ENCODE data around the gene CLCA2. TPM values are rescaled to one million over a fixed set of nuclear protein-coding genes. Genes with fewer than 3 reads are reported as not detected.
"Not testable (repeated sequence)": the region's sequence is repeated elsewhere in the genome, so short reads cannot be mapped to it uniquely, and the experiment has no call there.

The CLCA2 gene
- total and polyA plus RNA-seq, 4 experiments from 2014 or later = not detected

DNA sequence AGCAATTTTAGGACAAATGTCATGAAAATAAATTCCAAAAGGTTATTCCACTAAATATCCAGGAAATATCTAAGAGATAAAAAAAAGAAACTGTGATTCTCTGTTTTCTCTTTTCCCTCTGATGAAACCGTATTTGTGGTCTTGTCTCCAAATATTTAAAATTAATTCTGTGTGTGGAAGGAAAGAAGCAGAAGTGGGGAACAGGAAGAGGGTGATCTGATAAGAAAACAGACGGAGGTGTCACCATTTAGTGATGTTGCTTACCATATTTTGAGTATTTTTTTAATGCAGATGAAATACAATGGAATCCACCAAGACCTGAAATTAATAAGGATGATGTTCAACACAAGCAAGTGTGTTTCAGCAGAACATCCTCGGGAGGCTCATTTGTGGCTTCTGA is 74.3 kb downstream of the CLCA2 start:
- Histone ChIP-seq H3K4me3 (ENCODE audit: low read length in 2 of 2) (no peak overlapping the region), H3K27me3 (ENCODE audit: insufficient read depth, low read length) (no peaks in the 10 kb centered on the region), H3K36me3 (ENCODE audit: insufficient read depth, low read length) (no peaks in the 10 kb centered on the region), H3K4me1 (ENCODE audit: insufficient read depth, low read length) (no peaks in the 10 kb centered on the region), H3K27ac (ENCODE audit: low read depth, low read length) (no peak overlapping the region), H3K9me3 (ENCODE audit: control insufficient read depth in 1 of 2, low read length in 2 of 2) (no peaks in the 10 kb centered on the region)
- H3K27me3 Mint-ChIP-seq = peaks cover 7% of the 10 kb centered on the region in 2 donors
- CTCF ChIA-PET (ENCODE audit: partially characterized antibody) = interaction anchor here (1.2 to 10.7 kb wide), 14 partner anchors 12 to 245 kb away, joined by 3 to 117 read pairs (median 15); partner anchors contain the start of genes ODF2L and SH3GLB1
- H3K36me3 Mint-ChIP-seq = no peaks in the 10 kb centered on the region
- no peak overlapping the region for H3K27ac Mint-ChIP-seq
- intact Hi-C loops (cut with micrococcal nuclease) = no loop called here
- H3K4me1 Mint-ChIP-seq = peaks cover 2 to 14% (median 5%) of the 10 kb centered on the region in 4 donors
- POLR2A ChIA-PET (ENCODE audit: partially characterized antibody) = no interaction called here
- H3K9me3 Mint-ChIP-seq = no peaks in the 10 kb centered on the region
- no peak overlapping the region for H3K4me3 Mint-ChIP-seq
- DNase-seq = no peak

DNA sequence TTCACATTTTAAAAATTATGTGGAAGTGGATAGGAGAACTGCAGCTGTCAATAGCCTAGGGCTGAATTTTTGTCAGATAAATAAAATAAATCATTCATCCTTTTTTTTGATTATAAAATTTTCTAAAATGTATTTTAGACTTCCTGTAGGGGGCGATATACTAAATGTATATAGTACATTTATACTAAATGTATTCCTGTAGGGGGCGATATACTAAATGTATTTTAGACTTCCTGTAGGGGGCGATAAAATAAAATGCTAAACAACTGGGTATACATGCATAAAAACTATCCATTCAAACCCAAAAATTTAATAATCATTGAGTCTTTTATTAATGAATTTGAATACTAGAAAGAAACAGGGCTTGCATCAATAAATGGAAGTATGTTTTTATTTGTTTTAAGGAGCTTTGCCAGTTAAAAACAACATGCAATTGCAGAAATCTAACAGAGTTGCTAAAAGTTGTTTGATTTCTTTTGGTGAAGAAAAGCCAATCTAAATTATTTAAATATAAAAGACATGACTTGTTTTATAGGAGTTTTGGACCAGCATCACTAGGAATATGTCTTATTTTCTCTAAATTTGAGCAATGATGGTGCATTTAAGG is 76.1 kb downstream of the CLCA2 start:
- peak in 4 of 5 donors; percentile 66 to 72 (median 69) for DNase-seq
- no peaks in the 10 kb centered on the region for H3K36me3 ChIP-seq (ENCODE audit: insufficient read depth, low read length)
- Mint-ChIP-seq H3K9me3 (no peaks in the 10 kb centered on the region), H3K36me3 (no peaks in the 10 kb centered on the region), H3K4me3 (no peak overlapping the region), H3K4me1 (peaks cover 3 to 22% (median 5%) of the 10 kb centered on the region in 4 donors), H3K27ac (peak overlapping the region in 2 of 7 donors; percentile 7 to 37), H3K27me3 (peaks cover 10% of the 10 kb centered on the region in 2 donors)
- intact Hi-C loops (cut with micrococcal nuclease) = loop anchor here (1.0 to 10.0 kb wide), 4 partner anchors 205 to 584 kb away; partner anchors contain the start of genes HS2ST1, SELENOF and SH3GLB1
- H3K27ac ChIP-seq (ENCODE audit: low read depth, low read length) = no peak overlapping the region
- POLR2A ChIA-PET (ENCODE audit: partially characterized antibody) = interaction anchor here (2.6 kb wide), 1 partner anchor 204 kb away, joined by 9 read pairs; the partner anchor contains the start of gene SH3GLB1
- H3K27me3 ChIP-seq (ENCODE audit: insufficient read depth, low read length) = no peaks in the 10 kb centered on the region
- no peaks in the 10 kb centered on the region for H3K9me3 ChIP-seq (ENCODE audit: control insufficient read depth in 1 of 2, low read length in 2 of 2)
- CTCF ChIA-PET (ENCODE audit: partially characterized antibody) = interaction anchor here (0.5 to 10.7 kb wide), 37 partner anchors 9 to 1517 kb away, joined by 3 to 117 read pairs (median 4); partner anchors contain the start of genes CLCA1, CLCA2, ODF2L and SH3GLB1
- H3K4me1 ChIP-seq (ENCODE audit: insufficient read depth, low read length) = no peaks in the 10 kb centered on the region
- no peak overlapping the region for H3K4me3 ChIP-seq (ENCODE audit: low read length in 2 of 2)

DNA sequence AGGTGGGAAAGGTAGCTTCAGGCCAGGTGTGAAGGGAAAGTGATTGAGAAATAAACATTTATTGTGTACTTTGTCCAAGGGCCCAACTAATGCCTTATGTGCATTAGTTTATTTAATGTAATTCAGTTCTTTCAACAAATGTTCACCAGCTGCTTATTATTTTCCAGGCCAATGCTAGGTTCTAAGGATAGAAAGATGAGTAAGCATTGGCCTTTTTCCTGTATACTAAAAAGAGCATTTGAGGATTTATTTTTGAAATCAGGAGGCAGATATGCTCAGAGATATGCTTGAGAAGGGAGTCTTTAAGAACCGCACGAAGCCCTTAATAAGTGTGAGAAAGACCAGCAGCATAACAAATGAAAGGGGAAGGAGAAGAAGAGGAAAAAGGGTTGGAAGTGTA is 76.7 kb downstream of the CLCA2 start:
- intact Hi-C loops (cut with micrococcal nuclease) = loop anchor here (1.0 to 10.0 kb wide), 4 partner anchors 204 to 584 kb away; partner anchors contain the start of genes HS2ST1, SELENOF and SH3GLB1
- no peak overlapping the region for H3K4me3 ChIP-seq (ENCODE audit: low read length in 2 of 2)
- H3K27ac ChIP-seq (ENCODE audit: low read depth, low read length) = no peak overlapping the region
- H3K36me3 ChIP-seq (ENCODE audit: insufficient read depth, low read length) = no peaks in the 10 kb centered on the region
- Mint-ChIP-seq H3K27me3 (peaks cover 8 to 10% of the 10 kb centered on the region in 2 donors), H3K27ac (peak overlapping the region in 1 of 7 donors; percentile 37), H3K4me1 (peaks cover 3 to 22% (median 5%) of the 10 kb centered on the region in 4 donors), H3K4me3 (no peak overlapping the region), H3K36me3 (no peaks in the 10 kb centered on the region), H3K9me3 (no peaks in the 10 kb centered on the region)
- H3K27me3 ChIP-seq (ENCODE audit: insufficient read depth, low read length) = no peaks in the 10 kb centered on the region
- no peak for DNase-seq
- H3K9me3 ChIP-seq (ENCODE audit: control insufficient read depth in 1 of 2, low read length in 2 of 2) = no peaks in the 10 kb centered on the region
- POLR2A ChIA-PET (ENCODE audit: partially characterized antibody) = interaction anchor here (1.2 to 2.6 kb wide), 3 partner anchors 116 to 252 kb away, joined by 3 to 9 read pairs (median 5); partner anchors contain the start of gene SH3GLB1
- CTCF ChIA-PET (ENCODE audit: partially characterized antibody) = interaction anchor here (0.5 to 10.7 kb wide), 27 partner anchors 9 to 1518 kb away, joined by 3 to 117 read pairs (median 7); partner anchors contain the start of genes CLCA1, CLCA2, ODF2L and SH3GLB1
- no peaks in the 10 kb centered on the region for H3K4me1 ChIP-seq (ENCODE audit: insufficient read depth, low read length)

DNA sequence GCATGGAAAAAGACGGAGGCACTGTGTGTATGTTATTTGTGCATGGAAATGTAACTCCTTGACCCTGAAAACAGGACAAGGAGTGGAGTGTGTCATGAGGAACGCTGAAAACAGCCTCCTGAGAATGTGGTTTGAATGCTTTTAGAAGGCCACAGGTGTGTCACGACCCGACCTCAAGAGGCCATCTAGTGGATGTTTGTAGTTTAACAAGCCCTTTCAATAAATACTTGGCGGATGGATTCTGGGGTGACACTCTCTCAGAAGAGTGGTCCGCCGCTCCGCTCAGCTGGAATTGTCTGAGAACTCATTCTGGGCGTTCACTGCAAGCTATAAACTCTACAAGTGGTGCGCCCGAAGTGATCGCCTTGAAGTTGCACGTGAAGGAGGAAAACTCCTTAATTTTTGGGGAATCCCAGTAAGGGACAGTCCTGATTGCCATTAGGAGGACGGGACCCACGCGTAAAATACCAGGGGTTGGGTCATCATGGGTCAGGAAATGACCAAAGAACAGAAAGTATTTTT is 78.2 kb downstream of the CLCA2 start:
- peak overlapping the region in 4 of 7 donors; percentile 39 to 81 (median 75) for H3K27ac Mint-ChIP-seq
- H3K36me3 ChIP-seq (ENCODE audit: insufficient read depth, low read length); H3K27ac ChIP-seq (ENCODE audit: low read depth, low read length); H3K27me3 ChIP-seq (ENCODE audit: insufficient read depth, low read length); H3K4me1 ChIP-seq (ENCODE audit: insufficient read depth, low read length); H3K36me3 Mint-ChIP-seq; H3K9me3 Mint-ChIP-seq; H3K27me3 Mint-ChIP-seq; H3K9me3 ChIP-seq (ENCODE audit: control insufficient read depth in 1 of 2, low read length in 2 of 2): not testable (repeated sequence)
- ChIA-PET CTCF (ENCODE audit: partially characterized antibody) (interaction anchor here (0.6 to 10.7 kb wide), 36 partner anchors 9 to 1474 kb away, joined by 3 to 117 read pairs (median 4); partner anchors contain the start of genes CLCA2, ODF2L and SH3GLB1), POLR2A (ENCODE audit: partially characterized antibody) (interaction anchor here (0.8 to 1.8 kb wide), 4 partner anchors 117 to 250 kb away, joined by 3 to 5 read pairs (median 3); no protein-coding TSS in a partner anchor)
- peak overlapping the region; percentile 36 to 94 (median 86) for H3K4me3 Mint-ChIP-seq
- peak overlapping the region in 1 of 2 donors; percentile 39 for H3K4me3 ChIP-seq (ENCODE audit: low read length in 2 of 2)
- peaks cover 3 to 22% (median 5%) of the 10 kb centered on the region in 4 donors for H3K4me1 Mint-ChIP-seq
- intact Hi-C loops (cut with micrococcal nuclease) = loop anchor here (1.0 to 10.0 kb wide), 5 partner anchors 27 to 410 kb away; partner anchors contain the start of genes HS2ST1, SELENOF and SH3GLB1
- peak; percentile 47 to 68 (median 63) for DNase-seq

- H3K27ac ChIP-seq (ENCODE audit: low read depth, low read length) = no peak overlapping the region
- DNase-seq = peak in 1 of 5 donors; percentile 10
- Mint-ChIP-seq H3K4me3 (peak overlapping the region in 7 of 8 donors; percentile 80 to 94 (median 88)), H3K27ac (peak overlapping the region in 1 of 7 donors; percentile 69), H3K4me1 (peaks cover 3 to 22% (median 5%) of the 10 kb centered on the region in 4 donors), H3K9me3 (no peaks in the 10 kb centered on the region), H3K27me3 (peaks cover 9 to 10% of the 10 kb centered on the region in 2 donors), H3K36me3 (no peaks in the 10 kb centered on the region)
- H3K27me3 ChIP-seq (ENCODE audit: insufficient read depth, low read length) = no peaks in the 10 kb centered on the region
- H3K4me1 ChIP-seq (ENCODE audit: insufficient read depth, low read length) = no peaks in the 10 kb centered on the region
- intact Hi-C loops (cut with micrococcal nuclease) = loop anchor here (1.0 to 10.0 kb wide), 5 partner anchors 28 to 409 kb away; partner anchors contain the start of genes HS2ST1, SELENOF and SH3GLB1
- ChIA-PET POLR2A (ENCODE audit: partially characterized antibody) (interaction anchor here (0.8 to 1.8 kb wide), 2 partner anchors 118 to 200 kb away, joined by 3 to 5 read pairs; no protein-coding TSS in a partner anchor), CTCF (ENCODE audit: partially characterized antibody) (interaction anchor here (0.7 to 10.7 kb wide), 24 partner anchors 10 to 275 kb away, joined by 3 to 117 read pairs (median 6); partner anchors contain the start of genes ODF2L and SH3GLB1)
- H3K9me3 ChIP-seq (ENCODE audit: control insufficient read depth in 1 of 2, low read length in 2 of 2) = no peaks in the 10 kb centered on the region
- H3K4me3 ChIP-seq (ENCODE audit: low read length in 2 of 2) = peak overlapping the region in 1 of 2 donors; percentile 39
- no peaks in the 10 kb centered on the region for H3K36me3 ChIP-seq (ENCODE audit: insufficient read depth, low read length)
Measured at GRCh38 chr1:86502721-86503405, 78.9 kb downstream of the CLCA2 start.

GRCh38 chr1:86503406-86504136 is 79.6 kb downstream of the CLCA2 start:
- peaks cover 10 to 11% of the 10 kb centered on the region in 2 donors for H3K27me3 Mint-ChIP-seq
- ChIA-PET POLR2A (ENCODE audit: partially characterized antibody) (no interaction called here), CTCF (ENCODE audit: partially characterized antibody) (interaction anchor here (0.9 to 10.7 kb wide), 10 partner anchors 10 to 579 kb away, joined by 3 to 117 read pairs (median 6); no protein-coding TSS in a partner anchor)
- intact Hi-C loops (cut with micrococcal nuclease) = loop anchor here (2.0 to 10.0 kb wide), 3 partner anchors 29 to 409 kb away; partner anchors contain the start of genes HS2ST1, SELENOF and SH3GLB1
- DNase-seq = no peak
- Histone ChIP-seq H3K9me3 (ENCODE audit: control insufficient read depth in 1 of 2, low read length in 2 of 2) (no peaks in the 10 kb centered on the region), H3K27ac (ENCODE audit: low read depth, low read length) (no peak overlapping the region), H3K4me1 (ENCODE audit: insufficient read depth, low read length) (no peaks in the 10 kb centered on the region), H3K27me3 (ENCODE audit: insufficient read depth, low read length) (no peaks in the 10 kb centered on the region), H3K4me3 (ENCODE audit: low read length in 2 of 2) (no peak overlapping the region), H3K36me3 (ENCODE audit: insufficient read depth, low read length) (no peaks in the 10 kb centered on the region)
- no peak overlapping the region for H3K27ac Mint-ChIP-seq
- peak overlapping the region in 6 of 8 donors; percentile 24 to 68 (median 60) for H3K4me3 Mint-ChIP-seq
- no peaks in the 10 kb centered on the region for H3K9me3 Mint-ChIP-seq
- H3K4me1 Mint-ChIP-seq = peaks cover 3 to 22% (median 5%) of the 10 kb centered on the region in 4 donors
- no peaks in the 10 kb centered on the region for H3K36me3 Mint-ChIP-seq

Measured in CD4-positive, alpha-beta memory T cell (primary cell).